HUES6 (cell line): Measurements from ENCODE around the gene ZEB2.
"Not testable (repeated sequence)": the region's sequence is repeated elsewhere in the genome, so short reads cannot be mapped to it uniquely, and the experiment has no call there.

Source experiments
- H3K27ac ChIP-seq: 2 replicates; pipeline ENCODE4 v1.7.0; 2013; ENCODE audit warnings: low read depth, mild to moderate bottlenecking, low read length, inconsistent platforms
- H3K27me3 ChIP-seq: 2 replicates; pipeline ENCODE4 v1.6.1; 2013; ENCODE audit warnings: low read length; ENCODE audit not compliant: control insufficient read depth, insufficient read depth
- H3K36me3 ChIP-seq: 2 replicates; pipeline ENCODE4 v1.6.1; 2013; ENCODE audit warnings: low read length; ENCODE audit not compliant: control insufficient read depth, insufficient read depth
- H3K4me1 ChIP-seq: 2 replicates; pipeline ENCODE4 v1.6.1; 2013; ENCODE audit warnings: low read length; ENCODE audit not compliant: control insufficient read depth, insufficient read depth
- H3K4me3 ChIP-seq: 2 replicates; pipeline ENCODE4 v1.5.1; 2013; ENCODE audit warnings: low read depth, low read length
- H3K9ac ChIP-seq: one replicate; pipeline ENCODE4 v1.6.1; 2013; ENCODE audit warnings: mild to moderate bottlenecking, low read length
- H3K9me3 ChIP-seq: 2 replicates; pipeline ENCODE4 v1.6.1; 2013; ENCODE audit warnings: low read depth, low read length; ENCODE audit not compliant: control insufficient read depth, insufficient read depth

Gene ZEB2

DNA sequence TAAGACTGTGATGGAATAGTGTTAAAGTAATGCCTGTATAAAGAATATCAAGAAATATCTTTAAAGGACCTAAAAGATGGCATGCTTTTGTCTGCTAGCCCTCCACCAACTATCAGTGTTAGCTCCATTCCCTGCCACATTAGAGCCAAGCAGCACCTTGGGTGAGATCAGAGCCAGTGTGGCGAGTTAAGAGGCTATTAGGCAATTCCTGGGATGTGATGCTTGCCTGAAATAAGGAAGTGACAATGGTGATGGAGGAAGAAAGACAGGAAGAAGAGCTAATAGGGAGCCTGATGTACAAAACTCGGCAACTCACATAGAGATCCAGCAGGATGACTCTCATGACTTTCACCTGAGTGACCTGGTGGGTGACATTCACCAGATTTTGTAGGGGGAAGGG lies 143.5 kb downstream of the ZEB2 start:
- Histone ChIP-seq H3K27me3 (no peaks in the 10 kb centered on the region), H3K9ac (no peak overlapping the region), H3K4me1 (peaks cover 12% of the 10 kb centered on the region), H3K27ac (no peak overlapping the region), H3K36me3 (no peaks in the 10 kb centered on the region), H3K4me3 (no peak overlapping the region), H3K9me3 (no peaks in the 10 kb centered on the region)

DNA sequence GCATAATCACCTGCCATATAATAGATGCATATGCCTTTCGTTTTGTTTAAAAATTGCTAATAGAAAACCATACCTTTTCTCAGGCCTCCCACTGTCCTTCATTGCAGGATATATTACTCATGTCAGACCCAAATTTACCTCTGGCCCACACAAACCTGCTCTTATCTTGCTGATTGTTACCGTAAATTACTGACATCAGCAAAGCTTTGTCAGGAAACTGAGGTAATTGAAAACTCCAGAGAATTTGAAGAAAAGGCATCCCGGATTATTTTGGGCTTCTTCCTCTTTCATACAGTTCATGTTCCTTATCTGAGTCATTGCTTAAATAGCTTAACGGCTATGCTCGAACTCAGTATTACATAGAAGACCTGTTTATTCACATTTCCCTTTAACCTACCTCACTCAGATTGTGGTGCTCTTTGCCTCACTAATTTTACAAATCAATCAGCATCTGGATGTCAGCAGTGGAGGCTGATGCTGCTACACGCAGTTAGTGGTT lies 145.7 kb downstream of the ZEB2 start:
- Histone ChIP-seq H3K9me3 (no peaks in the 10 kb centered on the region), H3K4me1 (peaks cover 11% of the 10 kb centered on the region), H3K9ac (no peak overlapping the region), H3K27me3 (no peaks in the 10 kb centered on the region), H3K36me3 (no peaks in the 10 kb centered on the region), H3K27ac (no peak overlapping the region), H3K4me3 (no peak overlapping the region)

DNA sequence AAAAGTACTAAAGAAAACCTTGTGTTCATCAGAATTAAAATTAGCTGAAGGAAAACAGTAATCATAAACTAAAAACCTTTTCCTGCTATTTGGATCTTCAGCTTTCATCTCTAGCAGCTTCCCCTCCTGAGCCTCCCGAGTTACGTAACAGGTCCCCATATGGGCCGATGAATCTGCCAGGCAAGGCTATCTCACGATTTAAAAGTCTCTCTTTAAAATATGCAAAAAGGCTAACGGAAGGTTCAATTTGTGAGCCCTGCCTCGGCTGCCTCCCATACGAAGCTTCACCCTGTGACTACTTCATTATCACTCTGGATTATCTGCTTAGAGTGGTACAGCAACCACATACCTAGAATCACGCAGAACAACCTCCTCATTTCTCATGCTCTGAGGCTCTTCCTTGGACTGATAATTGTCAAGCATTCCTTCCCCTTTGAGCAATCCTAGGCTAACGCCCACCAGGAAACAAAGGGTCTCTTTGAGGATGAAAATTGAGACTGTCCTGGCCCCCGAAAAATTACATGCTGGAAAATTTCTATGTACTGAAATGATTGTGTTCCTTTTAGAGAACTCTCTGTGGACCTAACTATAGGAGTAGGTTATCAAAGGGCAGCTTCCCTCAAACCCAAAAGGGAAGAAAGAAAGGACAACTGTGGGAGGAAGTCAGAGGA lies 147.4 kb downstream of the ZEB2 start:
- no peak overlapping the region for H3K4me3 ChIP-seq
- H3K9ac ChIP-seq = no peak overlapping the region

DNA sequence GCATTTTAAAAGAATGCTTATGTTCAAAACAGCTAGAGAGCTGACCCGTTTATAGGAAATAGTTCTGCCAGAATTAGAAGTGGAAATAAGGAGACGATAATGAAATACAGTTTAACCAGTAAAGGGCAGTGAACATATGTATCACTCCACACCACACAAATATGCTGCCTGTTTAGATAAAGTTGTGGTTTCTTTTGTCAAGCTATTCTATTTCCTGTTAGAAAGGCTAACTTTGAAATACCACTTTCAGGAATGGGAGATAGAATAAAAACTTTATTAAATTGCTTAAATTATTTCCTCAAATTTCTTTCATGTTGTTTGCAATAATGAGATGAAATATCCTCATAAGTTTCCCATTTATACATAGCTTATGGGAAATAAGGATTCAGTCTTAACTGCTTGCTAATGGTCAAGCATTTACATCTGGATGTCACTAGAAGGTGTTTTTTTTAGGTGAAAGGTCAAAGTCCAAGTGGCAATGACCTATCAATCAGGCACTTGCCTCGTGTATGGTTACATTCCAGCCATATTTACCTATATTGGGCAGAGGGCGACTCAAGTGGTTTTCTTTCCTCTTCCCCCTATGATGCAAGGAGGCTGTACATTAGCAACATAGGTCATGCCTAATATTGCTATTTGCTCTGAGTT lies 148.9 kb downstream of the ZEB2 start:
- no peak overlapping the region for H3K4me3 ChIP-seq
- H3K36me3 ChIP-seq = no peaks in the 10 kb centered on the region
- no peak overlapping the region for H3K27ac ChIP-seq
- peaks cover 11% of the 10 kb centered on the region for H3K4me1 ChIP-seq
- H3K9me3 ChIP-seq = no peaks in the 10 kb centered on the region
- H3K9ac ChIP-seq = no peak overlapping the region
- H3K27me3 ChIP-seq = no peaks in the 10 kb centered on the region

More for the DNA sequence above, 147.4 kb downstream of the ZEB2 start:
- Histone ChIP-seq H3K9me3 (no peaks in the 10 kb centered on the region), H3K27me3 (no peaks in the 10 kb centered on the region), H3K4me1 (peaks cover 11% of the 10 kb centered on the region), H3K27ac (no peak overlapping the region), H3K36me3 (no peaks in the 10 kb centered on the region)

DNA sequence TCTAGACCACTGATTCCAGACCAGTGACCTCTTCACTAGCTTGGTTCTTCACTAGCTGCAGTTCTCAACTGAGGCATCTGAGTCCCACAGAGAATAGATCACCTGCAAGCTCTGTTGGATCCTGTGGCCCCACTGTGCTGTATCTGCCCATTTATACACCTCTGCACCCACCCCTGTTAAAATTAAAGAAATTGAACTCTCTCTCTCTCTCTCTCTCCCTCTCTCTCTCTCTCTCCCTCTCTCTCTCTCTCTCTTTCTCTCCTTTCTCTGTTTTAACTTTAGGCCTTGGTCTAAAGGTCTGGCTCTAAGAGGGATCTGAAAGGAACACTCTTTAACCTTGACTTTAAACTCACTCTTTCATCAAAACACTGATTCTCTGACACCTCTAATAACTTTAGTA lies 150.5 kb downstream of the ZEB2 start:
- no peak overlapping the region for H3K4me3 ChIP-seq
- peaks cover 11% of the 10 kb centered on the region for H3K4me1 ChIP-seq
- H3K27ac ChIP-seq = no peak overlapping the region
- no peaks in the 10 kb centered on the region for H3K27me3 ChIP-seq
- no peaks in the 10 kb centered on the region for H3K9me3 ChIP-seq
- no peak overlapping the region for H3K9ac ChIP-seq
- no peaks in the 10 kb centered on the region for H3K36me3 ChIP-seq

DNA sequence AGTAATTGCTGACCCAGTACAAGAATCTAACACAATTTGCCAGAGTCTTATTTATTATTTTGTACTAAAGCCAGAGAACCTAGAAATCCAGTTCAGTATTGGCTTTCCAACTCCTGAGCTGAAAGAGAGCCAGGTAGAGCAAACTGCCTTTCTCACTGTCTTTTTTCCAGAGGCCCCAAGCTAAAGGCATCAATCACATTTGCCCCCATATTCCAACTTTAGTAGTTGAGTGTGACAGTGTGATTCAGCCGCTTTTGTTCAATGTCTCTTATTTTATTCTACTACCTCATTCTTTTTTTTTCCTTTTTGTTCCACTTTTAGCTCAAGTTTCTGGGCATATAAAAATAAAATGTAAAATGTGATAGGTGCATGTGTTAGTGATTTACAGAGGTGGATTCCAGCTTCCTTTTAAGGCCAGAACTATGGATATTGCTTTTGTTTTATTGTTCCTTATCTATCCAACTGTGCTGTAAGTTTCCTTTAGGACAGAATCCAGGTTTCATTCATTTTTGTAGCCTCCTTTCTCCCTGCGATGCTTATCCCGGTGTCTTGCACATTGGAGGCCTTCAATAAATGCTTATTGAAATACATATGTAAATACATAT lies 153.0 kb downstream of the ZEB2 start:
- H3K27me3 ChIP-seq = no peaks in the 10 kb centered on the region

DNA sequence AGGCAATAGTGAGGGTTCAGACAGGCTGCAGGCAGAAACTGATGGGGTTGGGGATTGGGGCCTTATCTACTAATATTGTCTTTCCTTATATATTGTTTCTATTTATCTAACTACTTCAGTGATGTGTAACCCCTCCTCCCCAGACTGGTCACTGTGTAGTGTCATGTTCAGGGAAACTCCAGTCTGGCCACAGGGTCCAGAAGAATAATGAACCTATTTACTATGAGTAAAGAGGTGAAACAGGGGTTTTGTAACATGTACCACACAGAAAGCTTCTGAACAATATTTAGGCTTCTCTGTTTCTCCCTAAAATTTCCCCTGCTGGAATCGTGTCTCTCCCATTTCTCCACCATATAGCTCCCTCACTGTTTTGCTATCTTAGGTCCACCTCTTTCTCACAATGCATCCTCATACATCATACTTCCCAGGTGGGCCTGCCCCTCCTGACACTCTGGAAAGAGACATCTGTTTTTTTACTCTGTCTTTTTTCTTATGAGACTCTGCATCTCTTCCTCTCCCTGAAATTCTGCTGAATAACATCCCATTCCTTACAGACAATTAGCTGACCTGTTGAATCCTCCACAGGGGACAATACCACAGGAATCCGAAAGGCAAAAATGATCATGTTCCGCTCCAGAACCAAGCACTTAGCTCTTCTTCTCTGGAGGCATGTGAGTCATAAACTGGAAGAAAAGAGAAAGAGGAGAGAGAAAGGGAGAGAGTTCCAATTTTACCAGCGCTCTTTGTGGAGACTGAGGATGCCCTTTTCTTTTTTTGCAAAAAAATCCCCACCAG lies 154.8 kb downstream of the ZEB2 start:
- no peaks in the 10 kb centered on the region for H3K4me1 ChIP-seq
- H3K9ac ChIP-seq = no peak overlapping the region
- no peaks in the 10 kb centered on the region for H3K27me3 ChIP-seq
- no peaks in the 10 kb centered on the region for H3K9me3 ChIP-seq
- no peak overlapping the region for H3K4me3 ChIP-seq
- no peak overlapping the region for H3K27ac ChIP-seq
- H3K36me3 ChIP-seq = no peaks in the 10 kb centered on the region

More for the DNA sequence above, 153.0 kb downstream of the ZEB2 start:
- H3K4me3 ChIP-seq = no peak overlapping the region
- peaks cover 5% of the 10 kb centered on the region for H3K4me1 ChIP-seq
- H3K9ac ChIP-seq = no peak overlapping the region
- H3K27ac ChIP-seq = no peak overlapping the region
- no peaks in the 10 kb centered on the region for H3K36me3 ChIP-seq
- no peaks in the 10 kb centered on the region for H3K9me3 ChIP-seq

DNA sequence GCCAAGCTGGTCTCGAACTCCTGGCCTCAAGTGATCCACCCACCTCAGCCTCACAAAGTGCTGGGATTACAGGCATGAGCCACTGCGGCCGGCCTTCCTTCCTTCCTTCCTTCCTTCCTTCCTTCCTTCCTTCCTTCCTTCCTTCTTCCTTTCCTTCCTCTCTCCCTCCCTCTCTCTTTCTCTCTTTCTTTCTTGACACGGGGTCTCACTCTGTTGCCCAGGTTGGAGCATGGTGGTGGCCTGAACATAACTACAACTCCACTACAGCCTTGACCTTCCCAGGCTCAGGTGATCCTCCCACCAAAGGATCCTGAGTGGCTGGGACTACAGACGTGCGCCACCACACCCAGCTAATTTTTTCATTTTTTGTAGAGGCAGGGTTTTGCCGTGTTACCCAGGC lies 155.7 kb downstream of the ZEB2 start:
- not testable (repeated sequence) for H3K9me3 ChIP-seq, H3K36me3 ChIP-seq, H3K9ac ChIP-seq, H3K4me1 ChIP-seq, H3K4me3 ChIP-seq, H3K27me3 ChIP-seq, H3K27ac ChIP-seq

DNA sequence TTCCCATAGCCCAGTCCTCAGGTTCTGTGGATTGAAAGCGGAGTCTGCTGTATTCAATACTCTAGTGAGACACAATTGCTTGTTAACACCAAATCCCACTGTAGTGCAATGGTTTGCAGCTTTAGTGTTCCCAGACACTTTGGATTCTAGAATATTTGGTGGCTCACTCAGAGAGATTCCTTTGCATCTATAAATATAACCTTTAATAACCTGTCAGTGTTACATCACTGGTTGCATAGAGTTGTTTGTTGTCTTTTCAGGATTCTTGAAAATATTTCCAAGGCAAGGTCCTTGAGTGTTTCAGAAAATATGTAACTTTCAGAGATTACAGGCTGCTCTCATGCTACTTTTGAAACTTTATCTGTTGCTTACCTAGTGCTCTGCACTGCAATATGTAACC lies 157.5 kb downstream of the ZEB2 start:
- Histone ChIP-seq H3K4me3 (no peak overlapping the region), H3K9me3 (no peaks in the 10 kb centered on the region), H3K27ac (no peak overlapping the region), H3K27me3 (no peaks in the 10 kb centered on the region), H3K9ac (no peak overlapping the region), H3K4me1 (no peaks in the 10 kb centered on the region; the same call in 1 of the 2 replicates), H3K36me3 (no peaks in the 10 kb centered on the region)

DNA sequence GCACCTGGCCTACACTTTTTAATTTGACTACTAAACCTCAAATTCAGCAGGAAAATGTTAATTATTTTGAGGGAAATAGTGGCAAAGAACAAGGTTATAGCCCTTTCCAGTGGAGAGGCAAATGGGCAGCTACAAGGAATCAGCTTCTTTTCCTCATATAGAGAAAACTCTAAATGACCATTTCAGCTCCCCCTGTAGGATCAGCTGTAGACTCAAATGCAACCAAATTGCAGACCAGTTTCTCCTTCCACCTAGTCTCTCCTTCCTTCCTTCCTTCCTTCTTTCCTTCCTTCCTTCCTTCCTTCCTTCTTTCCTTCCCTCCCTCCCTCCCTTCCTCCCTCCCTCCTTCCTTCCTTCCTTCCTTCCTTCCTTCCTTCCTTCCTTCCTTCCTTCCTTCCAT lies 158.2 kb downstream of the ZEB2 start:
- no peaks in the 10 kb centered on the region; the same call in 1 of the 2 replicates for H3K4me1 ChIP-seq
- H3K36me3 ChIP-seq = no peaks in the 10 kb centered on the region
- H3K9ac ChIP-seq = no peak overlapping the region
- H3K9me3 ChIP-seq = no peaks in the 10 kb centered on the region
- no peak overlapping the region for H3K27ac ChIP-seq
- no peak overlapping the region for H3K4me3 ChIP-seq
- H3K27me3 ChIP-seq = no peaks in the 10 kb centered on the region
